ENCODE data around the gene PARP14. TPM values are rescaled to one million over a fixed set of nuclear protein-coding genes. Genes with fewer than 3 reads are reported as not detected.

The PARP14 gene
- total RNA-seq, 4 donors from 2014 or later: 73.0 to 242 (median 92.5) TPM

DNA sequence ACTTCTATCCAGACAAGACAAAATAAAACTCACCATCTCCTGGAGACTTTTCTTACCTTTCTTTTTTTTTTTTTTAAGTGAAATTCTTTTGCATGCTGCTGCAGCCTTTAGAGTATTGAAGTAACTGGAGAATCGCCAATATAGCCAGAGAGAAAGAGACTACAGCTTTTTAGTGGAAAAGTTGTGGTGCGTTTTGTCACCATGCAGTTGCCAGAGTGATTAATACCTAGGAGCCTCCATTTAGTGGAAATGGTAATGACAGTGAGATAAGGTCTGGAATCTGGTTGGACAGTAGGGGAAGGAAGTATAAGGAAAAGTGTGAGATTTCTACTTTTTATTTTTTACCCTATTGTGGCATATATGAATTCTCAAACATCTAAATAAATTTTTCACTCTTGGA is 18.1 kb upstream of the PARP14 start:
- DNase-seq: no peak
- no peaks in the 10 kb centered on the region for H3K27me3 ChIP-seq
- H3K36me3 ChIP-seq: no peaks in the 10 kb centered on the region
- no peaks in the 10 kb centered on the region for H3K9me3 ChIP-seq
- no peak for TF ChIP-seq POLR2A (IDR thresholded peaks at IDR 0.05)
- TF ChIP-seq, protein P1, sequence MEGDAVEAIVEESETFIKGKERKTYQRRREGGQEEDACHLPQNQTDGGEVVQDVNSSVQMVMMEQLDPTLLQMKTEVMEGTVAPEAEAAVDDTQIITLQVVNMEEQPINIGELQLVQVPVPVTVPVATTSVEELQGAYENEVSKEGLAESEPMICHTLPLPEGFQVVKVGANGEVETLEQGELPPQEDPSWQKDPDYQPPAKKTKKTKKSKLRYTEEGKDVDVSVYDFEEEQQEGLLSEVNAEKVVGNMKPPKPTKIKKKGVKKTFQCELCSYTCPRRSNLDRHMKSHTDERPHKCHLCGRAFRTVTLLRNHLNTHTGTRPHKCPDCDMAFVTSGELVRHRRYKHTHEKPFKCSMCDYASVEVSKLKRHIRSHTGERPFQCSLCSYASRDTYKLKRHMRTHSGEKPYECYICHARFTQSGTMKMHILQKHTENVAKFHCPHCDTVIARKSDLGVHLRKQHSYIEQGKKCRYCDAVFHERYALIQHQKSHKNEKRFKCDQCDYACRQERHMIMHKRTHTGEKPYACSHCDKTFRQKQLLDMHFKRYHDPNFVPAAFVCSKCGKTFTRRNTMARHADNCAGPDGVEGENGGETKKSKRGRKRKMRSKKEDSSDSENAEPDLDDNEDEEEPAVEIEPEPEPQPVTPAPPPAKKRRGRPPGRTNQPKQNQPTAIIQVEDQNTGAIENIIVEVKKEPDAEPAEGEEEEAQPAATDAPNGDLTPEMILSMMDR (IDR thresholded peaks at IDR 0.05): no peak
- H3K27ac ChIP-seq: no peak overlapping the region
- no peak overlapping the region for H3K4me3 ChIP-seq
- no peaks in the 10 kb centered on the region for H3K4me1 ChIP-seq

DNA sequence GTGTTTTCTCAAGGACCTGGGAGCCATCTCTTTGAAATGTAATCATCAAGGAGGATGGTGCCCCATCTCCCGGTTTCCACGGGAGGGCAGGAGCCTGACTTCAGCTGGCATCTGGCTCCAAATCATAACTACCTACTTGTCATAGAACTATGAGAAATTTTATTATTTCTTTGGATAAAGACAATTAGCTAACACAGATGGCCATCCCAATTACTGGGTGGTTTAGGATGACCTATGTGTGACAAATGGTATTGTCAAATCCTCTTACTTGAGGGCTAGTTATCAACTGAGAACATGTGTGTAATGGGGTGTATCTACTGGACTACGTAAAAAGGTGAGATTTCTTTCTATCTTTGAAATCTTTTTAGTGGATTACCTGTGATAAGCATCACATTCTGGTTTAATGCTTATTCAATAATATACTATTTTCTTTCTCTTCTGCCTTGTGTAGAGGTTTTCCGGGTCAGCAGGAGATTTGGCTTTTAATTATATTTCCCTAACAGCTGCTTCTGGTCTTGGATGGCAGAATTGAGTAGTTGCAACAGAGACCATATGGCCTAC is 15.3 kb upstream of the PARP14 start:
- Histone ChIP-seq H3K36me3 (no peaks in the 10 kb centered on the region), H3K4me3 (no peak overlapping the region), H3K9me3 (no peaks in the 10 kb centered on the region), H3K27me3 (no peaks in the 10 kb centered on the region), H3K4me1 (peaks cover 0 to 2% (median 0%) of the 10 kb centered on the region in 4 donors), H3K27ac (no peak overlapping the region)
- DNase-seq: no peak
- TF ChIP-seq, protein P1 (IDR thresholded peaks at IDR 0.05): no peak
- no peak for TF ChIP-seq POLR2A (IDR thresholded peaks at IDR 0.05)

DNA sequence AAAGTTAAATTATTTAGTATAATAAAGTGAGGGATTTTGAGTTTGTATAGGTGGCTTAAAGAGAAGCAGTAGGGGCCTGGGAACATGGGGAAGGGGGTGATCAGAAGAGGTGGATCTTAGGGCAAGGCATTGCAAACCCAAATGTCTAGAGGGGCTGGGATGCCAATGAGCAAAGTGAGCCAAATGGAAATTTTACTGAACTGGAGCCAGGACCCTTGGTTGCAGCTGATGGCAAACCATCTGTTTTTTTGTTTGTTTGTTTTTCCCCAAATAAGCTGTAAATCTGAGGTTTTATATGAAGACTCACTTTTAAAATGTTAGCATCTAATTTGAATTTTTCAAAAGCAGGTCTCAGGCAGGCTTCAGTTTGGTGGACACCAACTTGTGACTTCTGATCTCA is 14.8 kb upstream of the PARP14 start:
- H3K4me3 ChIP-seq: no peak overlapping the region
- TF ChIP-seq POLR2A (IDR thresholded peaks at IDR 0.05): no peak
- TF ChIP-seq, protein P1 (IDR thresholded peaks at IDR 0.05): no peak

DNA sequence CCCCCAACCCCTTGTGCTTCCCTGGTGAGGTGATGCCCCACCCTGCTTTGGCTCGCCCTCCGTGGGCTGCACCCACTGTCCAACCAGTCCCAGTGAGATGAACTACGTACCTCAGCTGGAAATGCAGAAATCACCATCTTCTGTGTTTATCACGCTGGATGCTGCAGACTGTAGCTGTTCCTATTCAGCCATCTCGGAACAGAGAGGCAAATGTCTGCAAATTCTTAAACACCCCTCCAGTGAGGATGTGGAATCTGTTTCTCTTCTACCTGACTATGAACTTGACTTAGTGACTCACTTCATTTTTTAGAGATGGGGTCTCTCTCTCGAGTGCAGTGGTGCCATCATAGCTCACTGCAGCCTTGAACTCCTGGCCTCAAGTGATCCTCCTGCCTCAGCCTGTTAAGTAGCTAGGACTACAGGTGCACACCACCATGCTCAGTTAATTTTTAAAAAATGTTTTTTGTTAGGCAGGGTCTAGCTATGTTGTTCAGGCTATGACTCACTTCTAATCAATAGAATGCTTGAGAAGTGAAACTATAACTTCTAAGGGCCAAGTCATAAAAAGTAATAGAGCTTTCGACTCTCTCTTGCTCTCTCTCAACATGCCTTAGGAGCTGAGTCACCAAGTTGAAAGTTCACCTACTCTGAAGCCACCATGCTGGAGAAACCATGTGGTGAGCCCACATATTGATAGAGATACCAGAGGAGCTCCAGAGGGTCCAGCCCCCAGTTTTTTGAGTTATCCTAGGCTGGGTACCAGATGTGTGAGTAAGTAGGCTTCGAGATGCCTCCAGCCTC is 11.5 kb upstream of the PARP14 start:
- Histone ChIP-seq H3K36me3 (no peaks in the 10 kb centered on the region), H3K4me1 (peaks cover 0 to 2% (median 0%) of the 10 kb centered on the region in 4 donors), H3K27ac (no peak overlapping the region), H3K4me3 (no peak overlapping the region), H3K27me3 (no peaks in the 10 kb centered on the region), H3K9me3 (no peaks in the 10 kb centered on the region)
- peak in 1 of 3 donors; percentile 61 for DNase-seq
- TF ChIP-seq, protein P1 (IDR thresholded peaks at IDR 0.05): no peak
- no peak for TF ChIP-seq POLR2A (IDR thresholded peaks at IDR 0.05)

More for the DNA sequence above, 14.8 kb upstream of the PARP14 start:
- no peak overlapping the region for H3K27ac ChIP-seq
- H3K4me1 ChIP-seq: peaks cover 0 to 2% (median 0%) of the 10 kb centered on the region in 4 donors
- H3K9me3 ChIP-seq: no peaks in the 10 kb centered on the region
- H3K36me3 ChIP-seq: no peaks in the 10 kb centered on the region
- no peaks in the 10 kb centered on the region for H3K27me3 ChIP-seq
- DNase-seq: no peak

DNA sequence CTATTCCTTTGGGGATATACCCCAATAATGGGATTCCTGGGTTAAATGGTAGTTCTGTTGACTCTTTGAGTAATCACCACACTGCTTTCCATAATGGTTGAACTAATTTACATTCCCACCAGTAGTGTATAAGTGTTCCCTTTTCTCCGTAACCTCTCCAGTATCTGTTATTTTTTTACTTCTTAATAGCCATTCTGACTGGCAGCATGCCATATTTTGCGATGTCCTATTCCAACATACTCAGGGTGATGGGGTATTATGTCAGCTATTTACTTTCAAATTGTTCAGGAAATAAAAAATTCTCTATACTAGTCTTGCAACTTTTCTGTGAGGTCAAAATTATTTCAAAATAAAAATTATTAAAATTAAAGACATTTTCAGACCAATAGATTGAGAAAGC is 9.1 kb upstream of the PARP14 start:
- Histone ChIP-seq H3K27me3 (no peaks in the 10 kb centered on the region), H3K9me3 (no peaks in the 10 kb centered on the region), H3K36me3 (no peaks in the 10 kb centered on the region), H3K27ac (no peak overlapping the region), H3K4me1 (peaks cover 0 to 2% (median 0%) of the 10 kb centered on the region in 4 donors), H3K4me3 (no peak overlapping the region)
- TF ChIP-seq, protein P1 (IDR thresholded peaks at IDR 0.05): no peak
- TF ChIP-seq POLR2A (IDR thresholded peaks at IDR 0.05): no peak
- no peak for DNase-seq

Measured in Peyer's patch (tissue), 4 donors.